Measurements from ENCODE around the gene IMP3.
"Not testable (repeated sequence)": the region's sequence is repeated elsewhere in the genome, so short reads cannot be mapped to it uniquely, and the experiment has no call there.

IMP3 gene, protein sequence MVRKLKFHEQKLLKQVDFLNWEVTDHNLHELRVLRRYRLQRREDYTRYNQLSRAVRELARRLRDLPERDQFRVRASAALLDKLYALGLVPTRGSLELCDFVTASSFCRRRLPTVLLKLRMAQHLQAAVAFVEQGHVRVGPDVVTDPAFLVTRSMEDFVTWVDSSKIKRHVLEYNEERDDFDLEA

DNA sequence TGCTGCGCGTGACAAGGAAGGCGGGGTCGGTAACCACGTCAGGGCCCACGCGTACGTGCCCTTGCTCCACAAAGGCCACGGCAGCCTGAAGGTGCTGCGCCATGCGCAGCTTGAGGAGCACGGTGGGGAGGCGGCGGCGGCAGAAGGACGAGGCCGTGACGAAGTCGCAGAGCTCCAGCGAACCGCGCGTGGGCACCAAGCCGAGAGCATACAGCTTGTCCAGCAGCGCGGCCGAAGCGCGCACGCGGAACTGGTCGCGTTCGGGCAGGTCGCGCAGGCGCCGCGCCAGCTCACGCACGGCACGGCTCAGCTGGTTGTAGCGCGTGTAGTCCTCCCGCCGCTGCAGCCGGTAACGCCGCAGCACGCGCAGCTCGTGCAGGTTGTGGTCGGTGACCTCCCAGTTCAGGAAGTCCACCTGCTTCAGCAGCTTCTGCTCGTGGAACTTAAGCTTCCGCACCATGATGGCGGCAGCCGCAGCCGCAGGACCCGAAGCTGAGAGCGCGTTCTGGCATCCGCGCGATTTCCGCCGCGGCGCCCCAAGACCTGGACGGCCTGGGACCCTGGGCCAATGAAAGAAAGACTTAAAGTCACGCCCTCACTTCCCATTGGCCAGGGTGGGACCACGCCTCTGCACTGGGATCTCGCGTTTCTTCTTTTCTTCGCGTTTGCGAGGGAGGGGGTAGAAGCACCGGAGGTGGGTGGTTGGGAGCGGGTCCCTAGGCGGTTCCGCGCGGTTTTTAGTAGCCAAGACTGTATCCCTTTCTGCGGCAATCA is at the start of gene IMP3:
IMP3 (minus strand) TSS at position 516 of the 774 bp plus-strand sequence; CDS start at position 460, 56 bp downstream.
- DNase-seq, result peak; percentile 94

DNA sequence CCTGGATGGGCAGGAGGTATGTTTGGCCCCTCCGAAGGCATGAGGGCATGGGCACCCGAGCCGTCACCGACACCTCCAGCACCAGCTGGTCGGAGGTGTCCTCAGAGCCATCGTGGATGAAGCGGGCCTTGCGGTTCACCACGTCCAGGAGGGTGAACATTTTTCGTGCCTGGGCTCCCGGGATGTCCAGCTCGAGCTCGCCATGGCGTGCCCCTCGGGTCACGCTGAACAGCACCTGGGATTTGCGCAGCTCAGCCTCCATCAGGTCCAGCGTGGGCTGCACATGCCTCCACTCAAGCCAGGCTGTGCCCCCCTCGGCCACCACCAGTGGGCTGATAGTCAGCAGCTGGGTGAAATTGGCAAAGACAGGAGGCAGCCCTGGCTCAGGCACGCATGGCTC is 49.4 kb upstream of the IMP3 start:
- not testable (repeated sequence) for DNase-seq

DNA sequence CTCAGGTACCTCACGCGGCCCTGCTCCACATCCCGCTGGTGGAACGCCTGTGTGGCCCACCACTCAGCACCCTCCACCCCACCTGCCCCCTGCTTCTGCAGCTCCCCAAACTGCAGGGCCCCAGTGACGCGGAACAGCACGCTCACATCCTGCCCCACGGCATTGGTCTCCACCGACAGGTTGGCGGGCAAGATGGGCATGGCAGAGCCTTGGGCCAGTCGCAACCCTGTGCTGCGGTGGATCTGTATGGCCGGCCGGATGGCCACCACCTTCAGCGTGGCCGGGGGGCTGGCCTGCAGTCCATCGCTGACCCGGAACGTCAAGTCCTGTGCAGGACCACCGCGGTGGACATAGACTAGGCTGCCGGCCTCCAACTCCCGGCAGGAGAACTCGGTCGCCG is 48.8 kb upstream of the IMP3 start:
- no peak for DNase-seq

DNA sequence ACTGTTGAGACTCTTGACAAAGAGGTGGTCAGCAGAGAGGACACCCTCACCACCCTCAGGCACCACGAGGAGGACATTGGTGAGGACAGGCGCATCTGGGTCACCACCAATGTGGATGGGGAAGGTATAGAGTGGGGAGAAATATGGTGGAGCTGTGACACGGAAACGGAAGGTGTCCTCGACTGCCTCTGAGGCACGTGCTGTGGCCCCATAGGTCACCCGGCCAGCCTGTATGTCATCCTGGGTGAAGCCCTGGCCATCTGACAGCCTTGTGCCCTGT is 48.2 kb upstream of the IMP3 start:
- DNase-seq, result no peak

DNA sequence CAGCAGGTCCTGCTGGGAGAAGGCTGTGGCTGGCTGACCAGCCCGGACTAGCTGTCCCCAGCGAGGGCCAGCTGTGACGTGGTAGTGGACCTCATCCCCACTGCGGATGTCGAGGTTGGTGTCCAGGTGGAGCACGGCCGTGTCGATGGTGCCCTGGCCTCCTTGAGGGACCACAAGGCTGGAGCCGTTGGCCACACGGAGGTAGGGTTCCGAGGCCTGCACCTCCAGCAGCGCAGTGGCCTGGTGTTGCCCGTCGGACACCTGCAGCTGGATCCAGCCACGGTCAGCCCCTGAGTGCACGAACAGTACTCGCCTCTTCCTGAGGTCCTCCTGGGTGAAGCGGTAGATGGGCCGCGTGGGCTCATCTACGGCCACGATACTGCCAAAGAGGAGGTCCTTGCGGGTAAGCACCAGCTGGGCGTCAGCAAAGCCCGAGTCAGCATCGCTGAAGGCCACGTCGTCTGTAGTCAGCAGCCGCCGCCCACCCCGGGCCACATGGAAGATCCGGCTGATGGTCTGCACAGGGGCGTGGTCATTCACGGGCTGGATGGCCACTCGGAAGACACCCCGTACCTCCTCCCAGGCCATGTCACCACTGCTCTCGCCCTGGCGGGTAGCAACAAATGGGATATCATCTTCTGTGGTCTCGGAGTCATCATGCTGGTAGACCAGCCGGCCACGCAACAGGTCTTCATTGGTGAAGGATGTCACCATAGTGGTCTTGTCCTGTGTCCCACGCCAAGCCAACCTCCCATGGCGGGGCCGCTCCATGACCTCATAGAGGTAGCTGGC is 47.7 kb upstream of the IMP3 start:
- DNase-seq, result no peak

DNA sequence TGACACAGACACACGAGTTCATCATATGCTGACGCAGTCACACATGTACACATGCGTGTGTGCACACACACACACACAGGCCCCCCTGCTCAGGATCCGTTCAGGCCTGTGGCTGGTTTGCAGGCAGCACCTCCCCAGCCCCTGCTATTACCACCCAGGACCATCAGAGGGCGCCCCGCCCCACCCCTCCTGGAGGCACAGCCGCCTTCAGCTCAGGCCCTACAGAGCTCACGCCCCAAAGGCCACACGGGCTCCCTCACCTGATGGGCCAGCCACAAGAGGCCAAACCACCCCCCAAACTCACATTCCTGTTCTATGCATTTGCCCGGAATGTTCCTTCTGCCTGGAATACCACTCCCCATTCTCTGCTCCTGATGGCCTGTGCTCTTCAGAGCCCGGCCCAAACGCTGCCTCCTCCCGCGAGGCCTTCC is 46.2 kb upstream of the IMP3 start:
- DNase-seq, result peak; percentile 64

DNA sequence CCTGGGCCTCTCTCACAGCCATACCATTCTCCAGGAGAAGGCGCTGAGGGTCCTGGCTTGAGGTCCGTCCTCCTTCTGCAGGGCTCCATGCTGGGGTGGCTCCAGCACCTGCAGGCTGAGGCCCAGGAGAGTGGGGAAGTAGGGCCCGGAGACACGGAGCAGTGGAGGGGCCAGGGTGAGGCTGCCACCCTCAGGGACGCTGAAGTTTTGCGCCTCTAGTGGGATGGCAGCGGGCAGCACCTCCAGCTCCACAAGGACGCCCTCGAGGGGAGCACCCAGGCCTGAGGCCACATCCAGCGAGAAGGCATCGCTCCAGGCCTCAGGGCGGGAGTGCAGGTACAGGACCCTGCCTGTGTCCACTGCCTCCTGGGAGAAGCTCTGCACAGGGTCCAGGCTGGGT is 45.2 kb upstream of the IMP3 start:
- DNase-seq, result no peak

DNA sequence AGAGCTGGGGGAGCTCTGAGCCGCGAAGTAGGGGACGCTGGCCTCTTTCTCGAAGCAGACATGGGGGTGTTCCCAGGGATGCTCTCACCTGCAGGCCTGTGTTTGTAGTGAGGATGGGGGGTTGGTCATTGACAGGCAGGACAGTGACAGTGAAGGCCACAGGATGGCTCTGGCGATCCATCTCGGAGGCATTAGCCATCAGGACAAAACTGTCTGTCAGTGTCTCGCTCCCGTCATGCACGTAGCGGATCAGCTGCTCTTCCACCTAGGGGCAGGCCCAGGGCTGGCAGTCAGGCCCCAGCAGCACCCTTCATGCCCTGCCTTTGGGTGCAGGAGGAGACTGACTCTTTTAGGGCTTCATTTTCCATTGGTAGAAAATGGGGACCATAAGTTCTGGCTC is 44.6 kb upstream of the IMP3 start:
- no peak for DNase-seq

DNA sequence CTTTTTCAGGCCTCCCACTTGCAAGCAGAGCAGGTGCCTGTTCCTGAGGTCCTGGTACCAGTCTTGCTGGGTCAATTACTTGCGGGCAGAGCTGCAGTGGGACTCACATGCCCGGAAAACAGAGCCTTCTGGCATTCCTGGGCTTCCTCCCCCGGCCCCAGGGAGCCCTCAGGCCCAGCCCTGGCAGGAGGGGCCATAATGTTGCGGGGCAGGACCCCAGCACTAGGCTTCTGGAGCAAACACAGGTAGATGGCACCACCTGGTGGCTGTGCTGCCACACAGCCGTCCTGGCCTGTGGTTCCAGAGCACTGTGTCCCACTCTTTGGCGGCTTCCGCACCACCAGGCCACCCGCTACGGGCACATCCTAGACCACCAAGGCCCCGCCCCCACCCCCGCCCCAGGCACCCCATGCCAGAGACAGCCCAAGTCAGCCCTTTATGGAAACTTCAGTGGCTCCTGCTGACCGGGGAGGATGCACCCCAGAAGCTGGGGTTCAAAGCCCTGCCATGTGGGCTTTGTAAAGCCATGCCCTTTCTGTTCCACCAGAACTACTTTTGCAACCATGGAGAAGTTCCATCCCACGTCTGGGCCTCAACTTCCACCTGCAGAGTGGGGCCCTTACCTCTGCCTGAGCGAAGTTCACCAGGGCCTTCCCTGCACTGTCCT is 43.8 kb upstream of the IMP3 start:
- peak; percentile 38 for DNase-seq

DNA sequence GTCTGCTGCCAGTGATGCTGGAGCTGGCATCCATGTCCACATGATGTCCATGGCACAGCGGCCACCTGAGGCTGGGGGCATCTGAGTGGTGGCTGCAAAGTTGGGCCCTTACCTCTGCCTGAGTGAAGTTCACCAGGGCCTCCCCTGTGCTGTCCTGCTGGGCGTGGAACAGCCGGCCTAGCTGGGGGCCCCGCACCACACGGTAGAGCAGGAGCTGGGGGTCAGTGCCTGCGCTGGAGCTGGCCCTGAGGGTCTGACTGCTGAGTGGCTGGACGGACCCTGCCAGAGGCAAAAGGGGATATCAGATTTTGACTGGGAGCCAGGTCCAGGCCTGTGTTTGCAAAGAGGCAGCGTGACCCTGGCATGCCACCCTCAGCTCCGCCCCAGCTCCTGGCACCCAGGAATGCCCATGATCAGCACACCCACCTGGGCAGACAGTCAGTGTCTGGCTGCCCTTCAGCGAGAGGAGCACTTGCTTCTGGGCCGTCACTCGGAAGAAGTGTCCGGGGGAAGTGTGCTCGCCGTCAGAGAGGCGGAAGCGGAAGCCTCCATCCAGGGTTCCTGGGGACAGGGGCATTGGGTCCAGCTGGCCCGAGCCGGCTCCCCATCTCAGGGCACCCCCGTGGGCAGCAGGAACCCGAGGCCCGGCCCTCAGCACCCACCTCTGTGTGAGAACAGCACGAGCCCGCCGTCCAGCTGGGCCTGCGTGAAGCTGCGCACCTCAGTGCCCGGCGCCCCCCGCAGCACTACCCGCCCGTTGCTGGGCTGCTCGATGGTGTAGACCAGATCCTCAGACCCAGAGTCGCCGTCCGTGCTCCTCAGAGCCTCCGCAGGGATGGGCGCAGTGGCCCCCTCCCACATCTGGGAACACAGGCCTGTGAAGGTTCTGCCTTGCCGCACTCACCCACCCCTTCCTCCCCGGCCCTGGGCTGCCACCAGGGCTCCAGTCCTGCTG is 42.4 kb upstream of the IMP3 start:
- no peak for DNase-seq

DNA sequence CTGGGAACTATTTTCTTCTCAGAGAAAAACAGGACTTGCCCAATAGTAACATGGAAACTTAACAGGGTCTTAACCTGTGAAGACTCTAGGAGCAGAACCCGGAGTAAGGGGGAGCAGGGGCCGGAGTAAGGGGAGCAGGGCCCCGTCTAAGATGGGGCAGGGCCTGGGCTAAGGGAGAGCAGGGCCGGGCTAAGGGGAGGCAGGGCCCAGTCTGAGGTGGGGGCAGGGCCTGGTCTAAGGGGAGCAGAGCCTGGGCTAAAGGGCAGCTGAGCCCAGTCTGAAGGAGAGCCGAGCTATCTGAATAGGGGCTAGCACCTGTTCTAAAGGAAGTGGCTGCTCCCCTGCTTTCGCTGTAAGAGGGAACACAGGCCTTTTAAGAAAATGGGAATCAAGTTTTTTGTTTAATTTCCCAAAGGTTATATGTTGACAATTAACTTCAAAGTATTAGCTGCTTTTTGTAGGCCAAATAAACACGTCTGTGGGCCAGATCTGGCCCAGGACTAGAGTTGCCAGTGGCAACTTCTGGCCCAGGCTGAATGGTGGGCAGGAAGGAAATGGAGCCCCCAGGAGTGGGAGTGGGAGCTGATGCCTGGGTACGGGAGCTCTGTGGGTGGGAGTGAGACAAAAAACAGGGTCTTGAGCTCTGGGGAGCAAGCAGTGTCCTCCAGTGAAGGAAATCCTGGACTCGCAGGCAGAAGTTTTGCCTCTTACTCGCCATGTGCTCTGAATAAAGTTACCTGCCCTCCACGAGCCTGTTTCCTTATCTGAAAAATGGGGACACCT is 40.2 kb upstream of the IMP3 start:
- no peak for DNase-seq

DNA sequence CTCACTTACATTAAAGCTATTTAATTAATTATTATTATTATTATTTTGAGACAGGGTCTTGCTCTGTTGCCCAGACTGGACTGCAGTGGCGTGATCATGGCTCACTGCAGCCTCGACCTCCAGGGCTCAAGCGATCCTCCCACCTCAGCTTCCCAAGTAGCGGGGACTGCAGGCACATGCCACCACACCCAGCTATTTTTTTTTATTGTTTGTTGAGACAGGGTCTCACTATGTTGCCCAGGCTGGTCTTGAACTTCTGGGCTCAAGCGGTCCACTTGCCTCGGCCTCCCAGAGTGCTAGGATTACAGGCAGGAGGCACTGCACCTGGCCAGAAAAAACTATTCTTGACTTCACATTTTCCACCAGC is 38.3 kb upstream of the IMP3 start:
- not testable (repeated sequence) for DNase-seq

DNA sequence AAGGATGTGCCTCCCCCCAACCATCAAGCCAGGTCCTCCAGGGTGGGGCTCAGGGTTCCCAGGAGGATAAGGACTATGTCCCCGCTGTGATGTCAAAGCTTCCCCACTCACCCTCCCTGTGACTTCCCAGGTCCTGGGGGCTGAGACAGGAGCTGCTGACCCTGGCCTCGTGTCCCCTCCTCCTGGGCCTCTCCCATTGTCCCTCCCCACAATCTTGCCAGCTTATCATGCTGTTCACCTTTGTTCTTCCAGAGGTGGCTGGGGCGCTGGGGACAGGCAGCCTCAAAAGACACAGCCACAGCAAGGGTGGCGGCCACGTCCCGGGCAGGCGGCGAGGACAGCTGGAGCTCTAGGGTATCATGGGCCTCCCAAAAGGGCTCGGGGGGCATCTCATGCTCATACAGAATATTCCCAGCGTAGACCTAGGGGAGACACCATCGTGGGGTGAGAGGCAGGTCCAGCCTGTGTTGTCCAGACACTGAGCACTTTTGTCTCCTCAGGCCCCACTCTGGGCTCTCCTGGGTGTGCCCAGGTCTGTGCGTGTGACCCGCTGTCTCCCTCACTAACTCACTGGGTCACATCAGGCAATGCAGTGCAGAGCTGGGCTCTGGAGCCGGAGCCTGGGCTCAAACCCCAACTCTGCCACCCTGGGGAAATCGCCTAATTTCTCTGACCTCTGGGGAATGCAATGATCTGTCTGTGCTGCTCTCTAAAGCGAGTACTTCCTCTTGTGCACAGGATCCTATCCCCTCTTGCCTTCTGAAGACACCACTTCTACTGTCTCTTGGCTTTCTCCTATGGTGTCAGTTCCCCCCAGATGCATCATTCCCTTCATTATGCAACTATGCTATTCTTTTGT is 37.7 kb upstream of the IMP3 start:
- no peak for DNase-seq

DNA sequence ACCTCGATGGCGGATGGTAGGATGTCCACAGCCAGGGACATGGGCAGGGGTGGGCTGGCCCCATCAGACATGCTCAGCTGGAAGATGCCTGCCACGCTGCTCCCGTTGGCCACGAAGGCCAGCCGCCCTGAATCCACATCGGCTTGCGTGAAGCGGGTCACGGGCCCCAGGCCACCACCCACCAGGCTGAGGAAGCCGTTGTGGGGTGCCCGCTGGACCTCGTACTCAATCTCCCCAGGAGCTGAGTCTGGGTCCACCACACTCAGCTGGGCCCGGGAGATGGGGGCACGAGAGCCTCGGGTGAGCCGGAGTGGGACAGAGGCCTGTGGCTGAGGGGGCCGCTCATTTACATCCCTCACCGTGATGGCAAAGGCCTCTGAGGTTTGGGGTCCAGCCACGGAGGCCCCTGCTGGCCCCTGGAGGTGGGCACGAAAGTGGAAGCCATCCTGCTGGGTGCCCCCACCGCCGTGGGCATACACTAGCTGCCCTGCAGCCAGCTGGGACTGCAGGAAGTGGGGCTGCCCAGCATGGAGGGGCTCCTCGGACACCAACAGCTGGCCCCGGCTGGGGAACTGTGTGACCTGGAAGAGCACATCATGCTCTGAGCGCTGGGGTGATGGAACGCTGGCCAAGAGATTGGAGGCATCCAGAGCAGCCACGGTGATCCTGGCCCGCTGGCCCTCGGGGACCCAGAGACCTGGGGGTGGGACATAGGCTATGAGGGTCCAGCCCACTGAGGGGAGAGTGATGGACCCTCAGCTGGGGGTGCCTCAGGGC is 36.9 kb upstream of the IMP3 start:
- DNase-seq, result no peak

DNA sequence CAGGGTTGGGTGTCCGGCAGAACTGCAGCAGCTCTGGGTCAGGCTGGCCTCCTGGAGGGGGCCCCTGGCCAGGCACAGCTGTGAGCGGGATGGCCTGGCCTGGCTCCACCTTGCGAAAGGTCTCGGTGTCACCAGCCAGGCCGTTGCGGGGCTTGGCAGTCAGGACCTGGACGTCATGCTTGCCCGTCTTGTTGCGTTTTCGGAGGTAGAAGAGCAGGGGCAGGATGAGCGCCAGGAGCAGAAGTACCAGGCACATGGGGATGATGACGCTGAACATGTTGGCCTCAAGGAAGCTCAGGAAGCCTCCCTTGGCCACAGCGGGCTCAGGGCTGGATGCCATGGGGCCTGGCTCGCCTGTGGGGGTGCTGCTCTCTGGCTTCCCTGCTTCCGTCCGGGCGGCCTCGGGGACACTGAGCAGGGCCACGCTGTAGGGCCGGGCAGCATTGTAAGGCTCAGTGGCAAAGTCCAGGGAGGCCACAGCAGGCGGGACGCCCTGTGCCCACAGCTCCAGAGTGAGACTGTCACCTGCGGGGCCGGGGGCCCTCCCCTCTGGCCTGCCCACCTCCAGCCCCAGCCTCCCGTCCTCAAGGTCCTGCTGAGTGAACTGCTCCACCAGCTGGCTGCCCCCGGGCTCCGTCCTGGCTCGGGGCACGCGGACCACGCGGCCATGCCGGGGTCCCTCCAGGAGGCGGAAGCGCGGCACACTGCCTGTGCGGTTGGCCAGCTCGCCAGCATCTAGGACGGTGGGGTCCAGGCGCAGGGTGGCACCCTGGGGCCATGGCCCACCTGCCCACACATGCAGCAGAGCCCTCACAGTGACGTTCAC is 35.8 kb upstream of the IMP3 start:
- no peak for DNase-seq

DNA sequence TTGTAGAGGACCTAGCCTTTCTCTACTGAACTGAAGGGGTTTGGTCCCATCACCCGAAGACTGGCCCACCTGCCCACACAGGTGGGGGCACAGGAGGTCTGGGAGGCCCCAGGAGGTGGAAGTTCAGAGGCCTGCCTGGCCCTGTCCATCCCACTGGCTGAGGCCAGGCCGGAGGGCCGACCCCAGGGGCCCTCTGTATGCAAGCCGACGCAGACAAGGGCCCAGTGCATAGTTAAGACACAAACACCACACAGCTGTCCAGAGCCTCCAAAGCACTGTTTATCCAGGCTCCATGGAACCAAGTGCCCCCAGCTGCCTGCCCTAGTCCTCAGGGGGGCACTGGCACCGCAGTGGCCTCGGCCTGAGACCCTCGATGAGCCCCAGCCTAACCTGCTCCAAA is 34.3 kb upstream of the IMP3 start:
- no peak for DNase-seq

DNA sequence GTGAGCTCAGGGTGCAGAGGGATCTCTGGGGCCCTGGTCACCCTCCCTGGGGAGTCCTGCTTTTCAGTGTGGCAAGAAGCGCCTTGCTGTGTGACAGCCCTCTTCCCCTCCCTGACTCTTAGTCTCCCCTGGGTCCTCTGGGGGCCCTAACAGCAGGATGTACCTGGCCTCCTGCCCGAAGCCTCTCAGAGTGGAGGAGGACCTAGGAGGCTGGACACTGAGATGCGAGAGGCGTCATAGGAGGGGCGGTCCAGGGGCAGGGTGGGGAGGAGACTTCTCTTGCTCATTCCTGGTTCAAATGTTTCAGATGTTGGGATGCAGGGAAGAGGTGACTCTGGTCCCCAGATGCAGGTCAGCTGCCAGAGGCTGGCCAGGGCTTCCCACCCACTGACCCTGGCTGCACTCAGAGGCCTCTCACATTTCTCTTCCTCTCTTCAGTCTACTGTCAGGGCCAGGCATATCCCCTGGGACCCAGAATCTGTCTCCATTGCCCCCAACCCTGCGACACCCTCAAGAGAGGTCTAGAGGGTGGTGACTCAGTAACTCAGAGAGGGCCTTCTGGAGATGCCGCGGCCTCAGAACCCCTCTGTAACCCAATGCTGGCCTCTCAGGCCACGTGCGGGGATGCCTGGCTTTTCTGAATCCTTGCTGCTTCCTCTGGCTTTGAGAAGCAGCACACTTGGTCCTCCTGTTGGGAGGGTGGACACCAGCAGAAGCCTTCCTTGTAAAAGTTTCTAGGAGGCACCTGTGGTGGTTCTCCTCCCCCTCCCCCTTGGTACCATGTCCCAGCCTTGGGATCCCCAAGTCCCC is 33.6 kb upstream of the IMP3 start:
- DNase-seq, result no peak
